BE2C (cell line): ENCODE results near the gene PGM5.

Experiments
- DNase-seq: peaks from one replicate; pipeline ENCODE4 v3.0.0-alpha.2; 2020
- H3K27me3 ChIP-seq: fragments of 250-450 bp; sonication (Bioruptor Pico); 2 replicates; pipeline ENCODE4 v1.5.1; 2020; ENCODE audit warnings: mild to moderate bottlenecking
- H3K36me3 ChIP-seq: fragments of 250-450 bp; sonication (Bioruptor Pico); 2 replicates; pipeline ENCODE4 v1.5.1; 2020; ENCODE audit warnings: mild to moderate bottlenecking
- H3K4me1 ChIP-seq: fragments of 250-450 bp; sonication (Bioruptor Pico); 2 replicates; pipeline ENCODE4 v1.5.1; 2020
- H3K4me3 ChIP-seq: 2 replicates; pipeline ENCODE4 v1.5.1; 2011; ENCODE audit warnings: low read depth, low read length
- H3K9me3 ChIP-seq: fragments of 250-450 bp; sonication (Bioruptor Pico); 2 replicates; pipeline ENCODE4 v1.5.1; 2020
- CTCF ChIP-seq: IDR thresholded peaks from 2 replicates; pipeline ENCODE4 v1.5.1; 2012; ENCODE audit warnings: mild to moderate bottlenecking, low read depth, low read length

Gene PGM5

GRCh38 chr9:68533678-68534077 lies 177.3 kb downstream of the PGM5 start:
- no peaks in the 10 kb centered on the region for H3K27me3 ChIP-seq
- no peaks in the 10 kb centered on the region for H3K36me3 ChIP-seq
- no peaks in the 10 kb centered on the region for H3K4me1 ChIP-seq
- H3K9me3 ChIP-seq, result no peaks in the 10 kb centered on the region
- H3K4me3 ChIP-seq, result no peak overlapping the region
- DNase-seq, result no peak
- TF ChIP-seq CTCF, result no peak

DNA sequence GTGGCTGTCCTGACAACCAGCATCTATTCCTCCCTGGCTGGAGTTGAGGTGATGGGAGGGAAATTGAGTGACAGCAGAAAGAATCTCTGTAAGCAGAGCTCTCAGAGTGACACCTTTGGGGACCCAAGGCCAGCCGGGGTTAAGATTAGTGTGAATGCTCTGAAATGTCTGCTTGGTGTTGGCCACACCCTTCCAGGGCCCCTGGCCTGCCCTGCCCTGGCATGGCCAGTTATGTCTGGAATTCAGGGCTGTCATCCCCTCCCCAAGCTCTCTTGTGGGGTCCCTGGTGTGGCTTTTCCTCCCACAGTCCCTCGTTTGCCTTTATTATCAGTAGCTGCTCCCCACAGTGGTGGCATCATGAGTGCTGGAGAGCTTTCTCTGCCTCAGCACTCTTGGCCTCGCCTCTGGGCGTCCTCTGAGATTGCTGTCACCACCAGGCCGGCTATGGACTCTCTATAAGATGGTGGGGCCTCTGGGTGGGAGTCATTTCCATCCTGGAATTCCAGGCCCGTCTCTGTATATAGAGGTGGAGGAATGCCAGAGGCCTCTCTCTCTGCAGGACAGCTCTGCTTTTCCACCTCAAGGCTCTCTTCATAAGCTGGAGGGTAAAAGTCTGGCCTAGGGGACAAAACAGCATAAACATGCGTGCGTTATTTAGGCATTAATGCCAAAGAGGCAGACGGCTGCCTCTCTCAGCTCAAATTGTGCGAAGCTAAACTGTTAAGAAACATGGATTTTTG lies 180.6 kb downstream of the PGM5 start:
- no peaks in the 10 kb centered on the region for H3K9me3 ChIP-seq
- H3K4me1 ChIP-seq, result no peaks in the 10 kb centered on the region
- no peak for TF ChIP-seq CTCF
- no peak overlapping the region for H3K4me3 ChIP-seq
- no peaks in the 10 kb centered on the region for H3K36me3 ChIP-seq
- DNase-seq, result no peak
- H3K27me3 ChIP-seq, result no peaks in the 10 kb centered on the region

GRCh38 chr9:68537616-68537880 lies 181.1 kb downstream of the PGM5 start:
- no peaks in the 10 kb centered on the region for H3K4me1 ChIP-seq
- H3K4me3 ChIP-seq, result no peak overlapping the region

DNA sequence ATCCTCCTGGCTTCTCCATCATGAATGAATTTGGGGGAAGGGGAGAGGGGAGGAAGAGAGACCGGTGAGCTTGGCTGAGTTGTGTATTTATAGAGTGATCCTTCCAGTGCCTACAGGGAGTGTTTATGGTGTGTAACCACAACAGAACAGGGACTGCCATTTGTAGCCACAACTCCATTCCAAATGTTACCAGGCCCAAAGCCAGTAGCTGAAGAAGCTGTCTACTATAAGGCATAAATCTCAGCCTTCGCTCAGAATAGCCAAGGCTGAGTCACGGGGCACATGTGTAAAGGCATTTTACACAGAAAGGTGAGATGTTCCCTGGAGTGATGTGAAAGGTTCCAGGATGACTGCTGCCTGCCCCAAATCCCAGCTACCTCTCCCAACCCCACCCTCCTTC lies 181.8 kb downstream of the PGM5 start:
- Histone ChIP-seq H3K36me3 (no peaks in the 10 kb centered on the region), H3K4me1 (no peaks in the 10 kb centered on the region), H3K27me3 (no peaks in the 10 kb centered on the region), H3K9me3 (no peaks in the 10 kb centered on the region), H3K4me3 (no peak overlapping the region)
- no peak for TF ChIP-seq CTCF
- DNase-seq, result no peak

More at GRCh38 chr9:68537616-68537880, 181.1 kb downstream of the PGM5 start:
- Histone ChIP-seq H3K27me3 (no peaks in the 10 kb centered on the region), H3K9me3 (no peaks in the 10 kb centered on the region), H3K36me3 (no peaks in the 10 kb centered on the region)
- TF ChIP-seq CTCF, result no peak
- DNase-seq, result no peak

DNA sequence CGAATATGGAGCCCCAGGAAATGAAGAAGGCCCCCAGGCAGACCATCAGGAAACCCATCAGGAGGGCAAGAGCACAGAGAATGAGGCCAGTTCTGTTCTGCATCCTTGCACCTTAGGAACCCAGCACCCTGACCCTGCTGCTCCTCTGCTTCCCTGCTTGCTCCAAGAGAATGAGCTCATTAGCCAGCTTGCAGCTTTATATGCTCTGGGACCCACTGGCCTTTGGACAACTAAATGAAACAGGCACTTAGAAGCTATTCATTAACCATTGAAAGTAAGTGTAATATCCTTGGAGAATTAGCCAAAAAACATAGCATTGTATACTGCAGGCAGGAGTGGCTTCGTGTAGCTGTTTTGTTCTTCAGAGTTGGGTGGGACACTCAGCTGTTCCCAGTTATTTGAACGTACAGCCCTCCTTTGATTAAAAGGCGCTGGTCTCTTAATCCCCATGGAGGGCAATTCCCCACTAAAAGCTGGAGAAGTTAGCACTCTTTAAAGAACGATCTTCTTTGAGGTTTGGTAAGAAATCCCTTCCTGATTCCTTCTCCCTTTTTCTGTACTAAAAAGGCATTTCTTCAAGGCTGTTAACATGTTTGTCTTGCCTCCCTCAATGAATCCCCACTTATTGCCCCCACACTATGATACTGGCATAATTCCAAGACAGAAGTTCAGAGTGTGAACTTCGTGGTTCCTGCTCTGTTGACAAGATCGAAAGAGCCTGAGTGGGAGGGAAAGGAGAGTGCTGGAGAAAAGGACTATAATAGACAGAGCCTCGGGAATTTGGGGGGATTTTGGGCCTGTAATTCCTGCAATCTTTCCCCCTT lies 184.5 kb downstream of the PGM5 start, which contains the start of gene TMEM252:
Gene TMEM252 (minus strand): TSS at position 172 of the 824 bp plus-strand sequence. CDS start 69 bp downstream, at position 103.
- DNase-seq, result no peak
- no peaks in the 10 kb centered on the region for H3K9me3 ChIP-seq

More for the DNA sequence above, 184.5 kb downstream of the PGM5 start, which contains the start of gene TMEM252:
- no peaks in the 10 kb centered on the region for H3K27me3 ChIP-seq
- TF ChIP-seq CTCF, result no peak
- no peak within 1 kb of the TSS for H3K4me3 ChIP-seq
- H3K36me3 ChIP-seq, result no peaks in the 10 kb centered on the region
- no peaks in the 10 kb centered on the region for H3K4me1 ChIP-seq
